Keratinocyte (primary cell): ENCODE results near the gene ERBB4. TPM values are rescaled to one million over a fixed set of nuclear protein-coding genes. Genes with fewer than 3 reads are reported as not detected.

Experiments
- DNase-seq: peaks from one replicate; pipeline ENCODE4 v3.0.0-alpha.2; 2011; ENCODE audit warnings: low read depth, missing footprints, low spot score
- FAIRE-seq: peaks from 2 replicates; lab custom pipeline; 2011; peaks lifted over from hg19 to GRCh38; lab: Jason Lieb, UNC
- H2AFZ ChIP-seq: 2 replicates; pipeline ENCODE4 v1.6.0; 2012; ENCODE audit warnings: low read length, control low read depth, inconsistent platforms; ENCODE audit not compliant: control insufficient read depth
- H3K27ac ChIP-seq: 2 replicates; pipeline ENCODE4 v1.5.1; 2011; ENCODE audit warnings: low read length; ENCODE audit not compliant: control insufficient read depth, insufficient read depth
- H3K27me3 ChIP-seq: 3 replicates; pipeline ENCODE4 v1.6.0; 2011; ENCODE audit warnings: low read length; ENCODE audit not compliant: control insufficient read depth, insufficient read depth; ENCODE audit errors: extremely low read depth
- H3K36me3 ChIP-seq, 2 experiments: 2 replicates in 1 of 2; 3 replicates in 1 of 2; pipeline ENCODE4 v1.5.1; 2011; ENCODE audit warnings: low read length in 2 of 2, mild to moderate bottlenecking in 1 of 2; ENCODE audit not compliant: control insufficient read depth in 2 of 2, insufficient read depth in 2 of 2; ENCODE audit errors: extremely low read depth in 1 of 2
- H3K4me1 ChIP-seq: 3 replicates; pipeline ENCODE4 v1.5.1; 2011; ENCODE audit warnings: low read length; ENCODE audit not compliant: control insufficient read depth, insufficient read depth; ENCODE audit errors: extremely low read depth
- H3K4me2 ChIP-seq: 3 replicates; pipeline ENCODE4 v1.6.0; 2011; ENCODE audit warnings: low read depth, low read length; ENCODE audit not compliant: control insufficient read depth, insufficient read depth; ENCODE audit errors: extremely low read depth
- H3K4me3 ChIP-seq, 3 experiments: fragments of 200-600 bp in 1 of 3; sonication (generic) in 1 of 3; 2 replicates in 2 of 3; 3 replicates in 1 of 3; pipeline ENCODE4 v1.5.1; 2011 to 2016; ENCODE audit warnings: low read length in 3 of 3, mild to moderate bottlenecking in 3 of 3, control low read depth in 2 of 3, inconsistent platforms in 1 of 3, low read depth in 1 of 3, mixed read lengths in 1 of 3, mixed run types in 1 of 3, moderate library complexity in 1 of 3; ENCODE audit not compliant: control insufficient read depth in 2 of 3, insufficient read depth in 2 of 3; ENCODE audit errors: extremely low read depth in 1 of 3
- H3K79me2 ChIP-seq: 2 replicates; pipeline ENCODE4 v1.6.0; 2012; ENCODE audit warnings: low read length; ENCODE audit not compliant: control insufficient read depth, insufficient read depth
- H3K9ac ChIP-seq: 3 replicates; pipeline ENCODE4 v1.6.0; 2011; ENCODE audit warnings: low read length; ENCODE audit not compliant: control insufficient read depth, insufficient read depth; ENCODE audit errors: extremely low read depth
- H3K9me1 ChIP-seq: 3 replicates; pipeline ENCODE4 v1.6.0; 2011; ENCODE audit warnings: low read length; ENCODE audit not compliant: control insufficient read depth, insufficient read depth; ENCODE audit errors: extremely low read depth
- H3K9me3 ChIP-seq: 2 replicates; pipeline ENCODE4 v1.5.1; 2012; ENCODE audit warnings: low read depth, low read length; ENCODE audit not compliant: control insufficient read depth
- H4K20me1 ChIP-seq: 3 replicates; pipeline ENCODE4 v1.6.0; 2011; ENCODE audit warnings: low read length; ENCODE audit not compliant: control insufficient read depth, insufficient read depth; ENCODE audit errors: extremely low read depth
- CTCF ChIP-seq, 3 experiments: IDR thresholded peaks in 1 of 3; conservative IDR thresholded peaks in 1 of 3; optimal IDR thresholded peaks in 1 of 3; 2 replicates in 2 of 3; 3 replicates in 1 of 3; pipeline versions ENCODE3 to v1.5.1; 2011; ENCODE audit warnings: low read length in 3 of 3, mild to moderate bottlenecking in 3 of 3, moderate library complexity in 2 of 3, control low read depth in 1 of 3, inconsistent platforms in 1 of 3; ENCODE audit not compliant: insufficient read depth in 2 of 3; ENCODE audit errors: extremely low read depth in 1 of 3
- EZH2 ChIP-seq: IDR thresholded peaks from one replicate; pipeline ENCODE4 v1.6.1; 2012; ENCODE audit warnings: inconsistent platforms, mild to moderate bottlenecking, low read length, moderate library complexity
- dilution Hi-C: fragments of 300-500 bp; cut with MboI; formaldehyde crosslinking; loops from one replicate; pipeline ENCODE4 v1.7.0; 2020; ENCODE audit warnings: low sequenced_read_pairs; ENCODE audit not compliant: extremely low pct_ligation_motif_present
- polyA plus RNA-seq, 5 experiments: library from polyadenylated mRNA; depleted of rRNA in 3 of 5; stranded (reverse) in 3 of 5; stranded (forward) in 1 of 5; unstranded in 1 of 5; fragments of >200 nt; gene quantifications; 1 replicate in 1 of 5; 2 replicates in 3 of 5; 3 replicates in 1 of 5; pipeline versions ENCODE4 v1.2.1 to v1.2.3, GENCODE V29; 2011 to 2012; ENCODE audit warnings: missing spikeins in 2 of 5, low read depth in 1 of 5, low replicate concordance in 1 of 5

Gene ERBB4
- polyA plus RNA-seq, 1 donor (not counting 4 experiments of a cell fraction or from before 2014, with no cell fraction given): 0.01 TPM

- H3K9me3 ChIP-seq: no peaks in the 10 kb centered on the region
- dilution Hi-C loops: no loop called here
- H3K4me3 ChIP-seq: no peak overlapping the region
Observed at GRCh38 chr2:211944572-211944971, 594.0 kb downstream of the ERBB4 start.

GRCh38 chr2:211942153-211942552 is 596.4 kb downstream of the ERBB4 start:
- Histone ChIP-seq H4K20me1 (no peaks in the 10 kb centered on the region), H3K9me1 (no peaks in the 10 kb centered on the region), H2AFZ (no peak overlapping the region), H3K36me3 (no peaks in the 10 kb centered on the region), H3K27me3 (no peaks in the 10 kb centered on the region), H3K79me2 (no peaks in the 10 kb centered on the region), H3K4me2 (no peak overlapping the region), H3K27ac (no peak overlapping the region), H3K9me3 (no peaks in the 10 kb centered on the region), H3K4me1 (no peaks in the 10 kb centered on the region), H3K4me3 (no peak overlapping the region), H3K9ac (no peak overlapping the region)
- no peak for FAIRE-seq
- TF ChIP-seq EZH2: no peak
- no peak for TF ChIP-seq CTCF (optimal IDR thresholded peaks at IDR 0.05 in 1 of 3, IDR thresholded peaks at IDR 0.05 in 1 of 3, conservative IDR thresholded peaks at IDR 0.05 in 1 of 3; ENCODE audit: extremely low read depth in 1 of 3, insufficient read depth in 2 of 3, low read length in 3 of 3)
- DNase-seq: no peak
- dilution Hi-C loops: no loop called here

More at GRCh38 chr2:211944572-211944971, 594.0 kb downstream of the ERBB4 start:
- no peaks in the 10 kb centered on the region for H3K4me1 ChIP-seq
- H2AFZ ChIP-seq: no peak overlapping the region
- FAIRE-seq (no peak), DNase-seq (no peak)
- H3K9ac ChIP-seq: no peak overlapping the region
- no peak overlapping the region for H3K27ac ChIP-seq
- H3K36me3 ChIP-seq: no peaks in the 10 kb centered on the region
- no peak overlapping the region for H3K4me2 ChIP-seq
- TF ChIP-seq EZH2: no peak
- no peaks in the 10 kb centered on the region for H3K79me2 ChIP-seq
- no peaks in the 10 kb centered on the region for H3K27me3 ChIP-seq
- H3K9me1 ChIP-seq: no peaks in the 10 kb centered on the region
- H4K20me1 ChIP-seq: no peaks in the 10 kb centered on the region

- no peak for TF ChIP-seq EZH2
- TF ChIP-seq CTCF (optimal IDR thresholded peaks at IDR 0.05 in 1 of 3, IDR thresholded peaks at IDR 0.05 in 1 of 3, conservative IDR thresholded peaks at IDR 0.05 in 1 of 3; ENCODE audit: extremely low read depth in 1 of 3, insufficient read depth in 2 of 3, low read length in 3 of 3): no peak
- no peak for DNase-seq
- no peaks in the 10 kb centered on the region for H3K9me1 ChIP-seq
- no peak overlapping the region for H3K4me3 ChIP-seq
- H3K27me3 ChIP-seq: no peaks in the 10 kb centered on the region
- dilution Hi-C loops: no loop called here
- H3K36me3 ChIP-seq: no peaks in the 10 kb centered on the region
- no peak overlapping the region for H3K4me2 ChIP-seq
- H4K20me1 ChIP-seq: no peaks in the 10 kb centered on the region
- H3K79me2 ChIP-seq: no peaks in the 10 kb centered on the region
- no peak overlapping the region for H3K27ac ChIP-seq
- no peak overlapping the region for H2AFZ ChIP-seq
- H3K9ac ChIP-seq: no peak overlapping the region
- H3K9me3 ChIP-seq: no peaks in the 10 kb centered on the region
- FAIRE-seq: no peak
- no peaks in the 10 kb centered on the region for H3K4me1 ChIP-seq
Observed at GRCh38 chr2:211941216-211941747, 597.3 kb downstream of the ERBB4 start.
